OCI-LY1 (cell line): ENCODE measurements around the gene RYR1.

ENCODE experiments used
- H2AFZ ChIP-seq: fragments of 200-600 bp; sonication (generic), shearing (Covaris generic); 2 replicates; pipeline ENCODE4 v1.6.0; 2014; ENCODE audit warnings: antibody characterized with exemption, mild to moderate bottlenecking, low read length
- H3F3A ChIP-seq: fragments of 200-600 bp; sonication (generic), shearing (Covaris generic); 2 replicates; pipeline ENCODE4 v1.6.0; 2014; ENCODE audit warnings: mild to moderate bottlenecking, antibody characterized with exemption, low read length, moderate library complexity; ENCODE audit not compliant: insufficient read depth
- H3K27ac ChIP-seq: fragments of 200-600 bp; sonication (generic); 2 replicates; pipeline ENCODE4 v1.5.1; 2014; ENCODE audit warnings: low read length, mixed run types, mild to moderate bottlenecking, low read depth; ENCODE audit not compliant: poor library complexity, severe bottlenecking
- H3K27me3 ChIP-seq: fragments of 200-600 bp; sonication (generic); 2 replicates; pipeline ENCODE4 v1.6.0; 2014; ENCODE audit warnings: antibody characterized with exemption, mild to moderate bottlenecking, low read length, moderate library complexity; ENCODE audit not compliant: insufficient read depth
- H3K36me3 ChIP-seq: fragments of 200-600 bp; sonication (generic); 2 replicates; pipeline ENCODE4 v1.6.1; 2014; ENCODE audit warnings: mild to moderate bottlenecking, antibody characterized with exemption, low read length, moderate library complexity, mixed read lengths; ENCODE audit not compliant: insufficient read depth
- H3K4me1 ChIP-seq: fragments of 200-600 bp; sonication (generic); 2 replicates; pipeline ENCODE4 v1.5.1; 2014; ENCODE audit warnings: mild to moderate bottlenecking, low read length, moderate library complexity; ENCODE audit not compliant: insufficient read depth, severe bottlenecking
- H3K4me2 ChIP-seq: fragments of 200-600 bp; sonication (generic), shearing (Covaris generic); 2 replicates; pipeline ENCODE4 v1.6.1; 2014; ENCODE audit warnings: low read length
- H3K4me3 ChIP-seq: fragments of 200-600 bp; sonication (generic); 2 replicates; pipeline ENCODE4 v1.5.1; 2014; ENCODE audit warnings: low read length, low read depth, mild to moderate bottlenecking, mixed read lengths; ENCODE audit not compliant: poor library complexity, severe bottlenecking
- H3K79me2 ChIP-seq: fragments of 200-600 bp; shearing (Covaris generic); 2 replicates; pipeline ENCODE4 v1.6.1; 2016; ENCODE audit warnings: mixed run types, low read length, mixed read lengths; ENCODE audit not compliant: insufficient read depth
- H3K9ac ChIP-seq: fragments of 200-600 bp; sonication (generic), shearing (Covaris generic); 2 replicates; pipeline ENCODE4 v1.6.1; 2014; ENCODE audit warnings: mild to moderate bottlenecking, low read length, mixed read lengths
- H3K9me2 ChIP-seq: fragments of 200-600 bp; sonication (generic), shearing (Covaris generic); 2 replicates; pipeline ENCODE4 v1.6.1; 2014; ENCODE audit warnings: low read depth, mild to moderate bottlenecking, low read length, mixed read lengths
- H3K9me3 ChIP-seq: fragments of 200-600 bp; shearing (Covaris generic); 2 replicates; pipeline ENCODE4 v1.6.1; 2014; ENCODE audit warnings: low read length, mixed read lengths
- H4K20me1 ChIP-seq: fragments of 200-600 bp; sonication (generic), shearing (Covaris generic); 2 replicates; pipeline ENCODE4 v1.6.0; 2016; ENCODE audit warnings: mild to moderate bottlenecking, low read length; ENCODE audit not compliant: insufficient read depth
- CTCF ChIP-seq: fragments of 200-600 bp; sonication (generic), shearing (Covaris generic); IDR thresholded peaks from 2 replicates; pipeline ENCODE4 v1.5.1; 2017; ENCODE audit warnings: mild to moderate bottlenecking, antibody characterized with exemption, low read length, moderate library complexity, mixed read lengths
- EZH2 ChIP-seq: fragments of 200-600 bp; sonication (generic), shearing (Covaris generic); IDR thresholded peaks from 2 replicates; pipeline ENCODE4 v1.8.0; 2017; ENCODE audit warnings: borderline replicate concordance, mixed run types, mild to moderate bottlenecking, antibody characterized with exemption, low read length, moderate library complexity, mixed read lengths

RYR1 gene

GRCh38 chr19:38392707-38393308 lies 40.7 kb upstream of the RYR1 start:
- H3K4me2 ChIP-seq = no peak overlapping the region
- H3F3A ChIP-seq = no peaks in the 10 kb centered on the region
- peaks cover 11% of the 10 kb centered on the region for H3K4me1 ChIP-seq
- H3K9me2 ChIP-seq = no peaks in the 10 kb centered on the region
- H3K27ac ChIP-seq = no peak overlapping the region
- no peaks in the 10 kb centered on the region for H4K20me1 ChIP-seq
- no peak for TF ChIP-seq CTCF
- no peak for TF ChIP-seq EZH2
- H2AFZ ChIP-seq = no peak overlapping the region
- no peaks in the 10 kb centered on the region for H3K27me3 ChIP-seq
- H3K36me3 ChIP-seq = no peaks in the 10 kb centered on the region
- no peaks in the 10 kb centered on the region for H3K9me3 ChIP-seq
- H3K9ac ChIP-seq = no peak overlapping the region
- H3K4me3 ChIP-seq = no peak overlapping the region
- H3K79me2 ChIP-seq = no peaks in the 10 kb centered on the region

- no peaks in the 10 kb centered on the region for H3K4me1 ChIP-seq
- no peaks in the 10 kb centered on the region for H3K27me3 ChIP-seq
- H3K27ac ChIP-seq = no peak overlapping the region
- H3K4me3 ChIP-seq = no peak overlapping the region
- no peak overlapping the region for H2AFZ ChIP-seq
- H3F3A ChIP-seq = no peaks in the 10 kb centered on the region
- H3K9ac ChIP-seq = no peak overlapping the region
- no peak for TF ChIP-seq EZH2
- TF ChIP-seq CTCF = no peak
- H3K4me2 ChIP-seq = no peak overlapping the region
- no peaks in the 10 kb centered on the region for H3K9me2 ChIP-seq
- no peaks in the 10 kb centered on the region for H4K20me1 ChIP-seq
- H3K79me2 ChIP-seq = no peaks in the 10 kb centered on the region
- no peaks in the 10 kb centered on the region for H3K9me3 ChIP-seq
- no peaks in the 10 kb centered on the region for H3K36me3 ChIP-seq
These were observed 39.0 kb upstream of the RYR1 start for GRCh38 chr19:38394488-38394887.

- no peaks in the 10 kb centered on the region for H3K27me3 ChIP-seq
- H2AFZ ChIP-seq = no peak overlapping the region
- H4K20me1 ChIP-seq = no peaks in the 10 kb centered on the region
- no peaks in the 10 kb centered on the region for H3K9me3 ChIP-seq
- H3K27ac ChIP-seq = no peak overlapping the region
- no peaks in the 10 kb centered on the region for H3F3A ChIP-seq
- no peaks in the 10 kb centered on the region for H3K4me1 ChIP-seq
- H3K36me3 ChIP-seq = no peaks in the 10 kb centered on the region
- H3K4me3 ChIP-seq = no peak overlapping the region
- H3K9me2 ChIP-seq = no peaks in the 10 kb centered on the region
- H3K4me2 ChIP-seq = no peak overlapping the region
- H3K9ac ChIP-seq = no peak overlapping the region
- TF ChIP-seq EZH2 = no peak
- no peak for TF ChIP-seq CTCF
- no peaks in the 10 kb centered on the region for H3K79me2 ChIP-seq
These were observed 37.9 kb upstream of the RYR1 start for GRCh38 chr19:38395381-38396114.
